H1 (cell line): ENCODE measurements around the gene PRKG2. TPM values are rescaled to one million over a fixed set of nuclear protein-coding genes. Genes with fewer than 3 reads are reported as not detected.
A peak's percentile ranks its signal among the peaks of the same experiment; 100 is the strongest.
"Not testable (repeated sequence)": the region's sequence is repeated elsewhere in the genome, so short reads cannot be mapped to it uniquely, and the experiment has no call there.

Experiments used
- CTCF ChIA-PET: fragments of 300-600 bp; sonication (Branson Sonifier 250); formaldehyde crosslinking; loops from one replicate; lab custom pipeline; 2021; ENCODE audit not compliant: partially characterized antibody; lab: Charles Lee
- POLR2A ChIA-PET: fragments of 300-600 bp; sonication (Branson Sonifier 250); formaldehyde crosslinking; loops from one replicate; lab custom pipeline; 2021; ENCODE audit warnings: inconsistent platforms; ENCODE audit not compliant: partially characterized antibody; lab: Charles Lee
- DNase-seq, 2 experiments: peaks; one replicate each; pipeline versions ENCODE4 v3.0.0 to v3.0.0-alpha.2; 2010 to 2022; ENCODE audit warnings: low spot score in 2 of 2, low read depth in 1 of 2, mixed read lengths in 1 of 2
- FAIRE-seq: peaks from 2 replicates; lab custom pipeline; 2011; peaks lifted over from hg19 to GRCh38; lab: Jason Lieb, UNC
- H2AFZ ChIP-seq: 2 replicates; pipeline ENCODE4 v1.8.1; 2012; ENCODE audit warnings: low read length, inconsistent platforms
- H2AK5ac ChIP-seq: 2 replicates; pipeline ENCODE4 v1.6.1; 2013; ENCODE audit warnings: low read depth, low read length
- H2BK120ac ChIP-seq: replicated peaks from 2 replicates; pipeline ENCODE3; 2013; ENCODE audit warnings: low read depth, low read length, inconsistent platforms
- H2BK12ac ChIP-seq: 2 replicates; pipeline ENCODE4 v1.6.1; 2013; ENCODE audit warnings: low read depth, low read length
- H2BK15ac ChIP-seq: 2 replicates; pipeline ENCODE4 v1.6.1; 2013; ENCODE audit warnings: low read length
- H2BK20ac ChIP-seq: 2 replicates; pipeline ENCODE4 v1.6.1; 2013; ENCODE audit warnings: low read length
- H2BK5ac ChIP-seq: 2 replicates; pipeline ENCODE4 v1.6.1; 2013; ENCODE audit warnings: low read depth, low read length
- H3K14ac ChIP-seq: 2 replicates; pipeline ENCODE4 v1.6.1; 2013; ENCODE audit warnings: inconsistent platforms; ENCODE audit not compliant: insufficient read length
- H3K18ac ChIP-seq: 2 replicates; pipeline ENCODE4 v1.6.1; 2013; ENCODE audit warnings: low read length; ENCODE audit errors: extremely low read depth
- H3K23ac ChIP-seq: 2 replicates; pipeline ENCODE4 v1.6.1; 2013; ENCODE audit warnings: inconsistent platforms; ENCODE audit not compliant: insufficient read length
- H3K23me2 ChIP-seq: 2 replicates; pipeline ENCODE4 v1.6.1; 2013; ENCODE audit warnings: low read depth, low read length
- H3K27ac ChIP-seq: 2 replicates; pipeline ENCODE4 v1.6.1; 2011; ENCODE audit warnings: low read depth, low read length, inconsistent platforms
- H3K27me3 ChIP-seq, 4 experiments: replicated peaks in 1 of 4; 1 replicate in 1 of 4; 2 replicates in 3 of 4; pipeline versions ENCODE4 v1.6.1 to v1.8.1; 2011 to 2013; ENCODE audit warnings: low read length in 3 of 4, mild to moderate bottlenecking in 3 of 4, inconsistent platforms in 2 of 4, mixed read lengths in 2 of 4, moderate library complexity in 1 of 4; ENCODE audit not compliant: control insufficient read depth in 3 of 4, insufficient read depth in 3 of 4; ENCODE audit errors: extremely low read depth in 1 of 4
- H3K36me3 ChIP-seq, 4 experiments: 2 replicates each; pipeline versions ENCODE4 v1.6.1 to v1.8.1; 2011 to 2013; ENCODE audit warnings: mild to moderate bottlenecking in 4 of 4, low read length in 3 of 4, moderate library complexity in 2 of 4, control low read depth in 1 of 4, inconsistent platforms in 1 of 4; ENCODE audit not compliant: insufficient read depth in 4 of 4, control insufficient read depth in 2 of 4
- H3K4ac ChIP-seq: replicated peaks from 2 replicates; pipeline ENCODE3; 2013; ENCODE audit warnings: low read length, low read depth, mixed read lengths, inconsistent platforms; ENCODE audit not compliant: insufficient read length
- H3K4me1 ChIP-seq, 4 experiments: replicated peaks in 1 of 4; 1 replicate in 1 of 4; 2 replicates in 3 of 4; pipeline versions ENCODE4 v1.6.1 to v1.8.1; 2011 to 2013; ENCODE audit warnings: low read length in 3 of 4, inconsistent platforms in 2 of 4, mixed read lengths in 1 of 4; ENCODE audit not compliant: insufficient read depth in 4 of 4, control insufficient read depth in 3 of 4
- H3K4me2 ChIP-seq, 2 experiments: 2 replicates each; pipeline versions ENCODE4 v1.6.1 to v1.8.1; 2011 to 2013; ENCODE audit warnings: low read depth in 2 of 2, low read length in 2 of 2, control low read depth in 1 of 2, inconsistent platforms in 1 of 2, mild to moderate bottlenecking in 1 of 2; ENCODE audit not compliant: insufficient read depth in 1 of 2
- H3K4me3 ChIP-seq, 4 experiments: fragments of 200-600, 300-600 bp in 1 of 4; sonication (generic), shearing (Covaris generic), sonication (Bioruptor Twin) in 1 of 4; 2 replicates each; pipeline versions ENCODE4 v1.5.1 to v1.8.1; 2011 to 2016; ENCODE audit warnings: low read length in 4 of 4, low read depth in 3 of 4, control low read depth in 2 of 4, inconsistent platforms in 2 of 4, mild to moderate bottlenecking in 2 of 4, mixed read lengths in 1 of 4, moderate library complexity in 1 of 4; ENCODE audit not compliant: insufficient read depth in 2 of 4; ENCODE audit errors: extremely low read depth in 1 of 4
- H3K56ac ChIP-seq: replicated peaks from 2 replicates; pipeline ENCODE3; 2013; ENCODE audit warnings: low read depth, mild to moderate bottlenecking, mixed read lengths, low read length, inconsistent platforms; ENCODE audit not compliant: insufficient read length
- H3K79me1 ChIP-seq: 2 replicates; pipeline ENCODE4 v1.6.1; 2013; ENCODE audit warnings: low read depth, low read length, control low read depth
- H3K79me2 ChIP-seq, 2 experiments: 2 replicates each; pipeline versions ENCODE4 v1.6.1 to v1.8.1; 2012 to 2013; ENCODE audit warnings: low read length in 2 of 2, mild to moderate bottlenecking in 2 of 2, inconsistent platforms in 1 of 2; ENCODE audit not compliant: insufficient read depth in 2 of 2, control insufficient read depth in 1 of 2
- H3K9ac ChIP-seq, 4 experiments: replicated peaks in 1 of 4; 1 replicate in 1 of 4; 2 replicates in 3 of 4; pipeline versions ENCODE4 v1.6.1 to v1.8.1; 2011 to 2013; ENCODE audit warnings: low read depth in 3 of 4, low read length in 3 of 4, control low read depth in 2 of 4, mild to moderate bottlenecking in 2 of 4, moderate library complexity in 2 of 4, inconsistent platforms in 1 of 4; ENCODE audit errors: extremely low read depth in 1 of 4
- H3K9me3 ChIP-seq, 2 experiments: 2 replicates each; pipeline versions ENCODE4 v1.6.1 to v1.8.1; 2012 to 2013; ENCODE audit warnings: mild to moderate bottlenecking in 2 of 2, moderate library complexity in 2 of 2, control low read depth in 1 of 2, inconsistent platforms in 1 of 2, low read depth in 1 of 2, low read length in 1 of 2, mixed read lengths in 1 of 2; ENCODE audit not compliant: insufficient read depth in 2 of 2
- H4K20me1 ChIP-seq, 2 experiments: replicated peaks in 1 of 2; 2 replicates each; pipeline versions ENCODE3 to v1.8.1; 2011 to 2013; ENCODE audit warnings: inconsistent platforms in 2 of 2, low read length in 2 of 2, mild to moderate bottlenecking in 1 of 2; ENCODE audit not compliant: insufficient read depth in 2 of 2, control insufficient read depth in 1 of 2
- H4K5ac ChIP-seq: 2 replicates; pipeline ENCODE4 v1.6.1; 2013; ENCODE audit warnings: low read length, low read depth, mixed read lengths, inconsistent platforms; ENCODE audit not compliant: insufficient read length
- H4K8ac ChIP-seq: 2 replicates; pipeline ENCODE4 v1.8.0; 2013; ENCODE audit warnings: mild to moderate bottlenecking, moderate library complexity, low read length, inconsistent platforms; ENCODE audit not compliant: insufficient read depth; ENCODE audit errors: extremely low read depth
- H4K91ac ChIP-seq: replicated peaks from 2 replicates; pipeline ENCODE3; 2013; ENCODE audit warnings: low read length, mixed read lengths, inconsistent platforms; ENCODE audit not compliant: insufficient read length
- WGBS, 2 experiments: shearing (Covaris generic) in 1 of 2; methylation state at CpG; one replicate each; pipeline versions ENCODE4 v1.1.6 to v1.1.7; 2013 to 2015; ENCODE audit warnings: low lambda C conversion rate in 2 of 2, mixed read lengths in 2 of 2, inconsistent platforms in 1 of 2, low coverage in 1 of 2, missing lambda C conversion rate in 1 of 2; ENCODE audit not compliant: insufficient replicate concordance in 2 of 2, insufficient coverage in 1 of 2, insufficient read length in 1 of 2; ENCODE audit errors: extremely low coverage in 1 of 2, missing lambda C conversion rate in 1 of 2; 5-methylcytosine and 5-hydroxymethylcytosine counted together
- polyA plus RNA-seq, 7 experiments: library from polyadenylated mRNA; depleted of rRNA in 3 of 7; stranded (reverse) in 5 of 7; unstranded in 2 of 7; fragments of >200 nt in 5 of 7; fragments of 200-250 nt in 2 of 7; gene quantifications; 1 replicate in 5 of 7; 2 replicates in 1 of 7; 4 replicates in 1 of 7; pipeline versions ENCODE4 v1.2.1 to v1.2.3, GENCODE V29; 2011 to 2013; ENCODE audit warnings: missing spikeins in 2 of 7, mixed read lengths in 2 of 7
- total RNA-seq: library from RNA; stranded (reverse); fragmentation: NEBNext Ultra II Directional; extraction: Animal tissue kit (Norgen Biotek cat#: 25700); gene quantifications from 2 replicates; pipeline ENCODE4 v1.2.1, GENCODE V29; 2021

PRKG2 gene
- total and polyA plus RNA-seq, 2 of the 8 experiments (the other 6 are each of a cell fraction or from before 2014, with no cell fraction given), result 0.45 to 1.2 TPM

GRCh38 chr4:81153714-81154323, 61.2 kb downstream of the PRKG2 start:
- peak in 1 of 2 experiments; percentile 75 for DNase-seq
- H3K23me2 ChIP-seq, H3K23ac ChIP-seq, H4K91ac ChIP-seq, H2AK5ac ChIP-seq, CTCF ChIA-PET, H3K4me1 ChIP-seq, H3K79me1 ChIP-seq, H3K79me2 ChIP-seq, H3K9me3 ChIP-seq, H3K4ac ChIP-seq, H3K36me3 ChIP-seq, H3K27me3 ChIP-seq, H2BK120ac ChIP-seq, H2BK20ac ChIP-seq, H3K56ac ChIP-seq, FAIRE-seq, H2BK15ac ChIP-seq, H3K14ac ChIP-seq, H4K20me1 ChIP-seq: not testable (repeated sequence)
- Histone ChIP-seq H3K18ac (peak overlapping the region; percentile 62; the same call in 1 of the 2 replicates), H2BK5ac (peak overlapping the region; percentile 71), H4K5ac (peak overlapping the region; percentile 44), H4K8ac (peak overlapping the region; percentile 85; the same call in 1 of the 2 replicates), H3K4me3 (peak overlapping the region in 3 of 4 experiments; percentile 36 to 68 (median 54); a peak in 5 of 8 replicates), H2AFZ (peak overlapping the region; percentile 90), H3K4me2 (peak overlapping the region; percentile 60 to 61), H3K9ac (peak overlapping the region; percentile 49 to 97 (median 82)), H3K27ac (peak overlapping the region; percentile 86), H2BK12ac (peak overlapping the region; percentile 90; the same call in 1 of the 2 replicates)
- WGBS, 2 experiments, result 37% methylated on average over 30 of the region's 30 CpGs; no CpG with 5 or more reads in 1 of the 2 experiments
- POLR2A ChIA-PET, result interaction anchor here (0.6 to 2.0 kb wide), 9 partner anchors 9 to 338 kb away, joined by 3 to 8 read pairs (median 4); partner anchors contain the start of gene PRKG2
